Gastrocnemius medialis (tissue), 4 donors: ENCODE measurements around the gene SLC52A1.

Experiments used
- CTCF ChIP-seq, 5 experiments: fragments of 450-650 bp in 3 of 5; fragments of 200-600 bp in 2 of 5; sonication (generic) in 2 of 5; IDR thresholded peaks in 4 of 5; conservative IDR thresholded peaks in 1 of 5; 1 replicate in 4 of 5; 2 replicates in 1 of 5; pipeline ENCODE4 v1.5.1; 2016 to 2019; ENCODE audit warnings: antibody characterized with exemption in 5 of 5, mild to moderate bottlenecking in 3 of 5, moderate library complexity in 3 of 5
- POLR2A ChIP-seq, 2 donors: fragments of 450-650 bp; IDR thresholded peaks; one replicate each; pipeline ENCODE4 v1.6.1; 2017; ENCODE audit warnings: antibody characterized with exemption in 2 of 2, mild to moderate bottlenecking in 2 of 2, moderate library complexity in 2 of 2

GRCh38 chr17:5047446-5047845 is 12.2 kb upstream of the SLC52A1 start:
- TF ChIP-seq CTCF (IDR thresholded peaks at IDR 0.05 in 4 of 5, conservative IDR thresholded peaks at IDR 0.05 in 1 of 5), result no peak
- no peak for TF ChIP-seq POLR2A (IDR thresholded peaks at IDR 0.05)
